CD4-positive, alpha-beta T cell treated with Interleukin-2 at 100 ng/mL for 4 hours (primary cell): ENCODE results near the gene FIGN.

ENCODE experiments used
- DNase-seq: peaks from one replicate; pipeline ENCODE4 v3.0.0-alpha.2; 2020; ENCODE audit warnings: low spot score

The FIGN gene

GRCh38 chr2:163558251-163559021 is 177.4 kb downstream of the FIGN start:
- DNase-seq, result no peak

GRCh38 chr2:163556511-163556910 is 179.3 kb downstream of the FIGN start:
- DNase-seq, result no peak

DNA sequence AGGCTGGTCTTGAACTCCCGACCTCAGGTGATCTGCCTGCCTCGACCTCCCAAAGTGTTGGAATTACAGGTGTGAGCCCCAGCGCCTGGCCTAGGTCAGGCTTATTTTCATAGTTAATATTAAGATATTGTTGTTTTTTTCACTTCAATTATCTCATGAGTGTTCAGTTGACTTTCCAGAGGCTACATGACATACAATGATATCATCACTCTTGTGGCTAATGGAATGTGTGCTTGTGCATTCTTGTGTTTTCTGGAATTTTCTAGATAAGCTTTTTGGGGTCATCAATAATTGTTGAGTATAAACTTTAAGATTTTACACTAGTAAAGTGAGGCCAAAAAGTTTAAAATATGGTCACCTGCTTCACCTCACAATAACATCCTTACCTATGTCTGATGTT is 180.9 kb downstream of the FIGN start:
- DNase-seq, result no peak

DNA sequence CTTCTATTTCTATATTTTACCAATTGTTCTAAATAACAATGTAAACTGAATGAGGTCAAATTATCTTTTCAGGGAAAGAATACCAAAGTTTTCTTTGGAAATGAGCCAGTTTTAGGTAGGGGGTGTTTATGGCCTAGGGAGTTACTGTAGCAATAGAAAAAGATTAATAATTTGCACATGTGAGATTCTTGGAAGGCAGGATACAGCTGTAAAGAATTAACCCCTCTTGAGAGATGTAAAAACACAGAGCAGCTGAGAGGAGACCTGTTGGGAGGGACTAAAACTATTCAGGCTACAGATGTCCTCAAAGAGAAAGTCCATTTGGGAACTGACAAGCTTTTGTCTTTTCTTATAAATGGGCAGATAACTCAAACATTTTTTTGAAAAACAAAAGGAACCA is 182.2 kb downstream of the FIGN start:
- no peak for DNase-seq

DNA sequence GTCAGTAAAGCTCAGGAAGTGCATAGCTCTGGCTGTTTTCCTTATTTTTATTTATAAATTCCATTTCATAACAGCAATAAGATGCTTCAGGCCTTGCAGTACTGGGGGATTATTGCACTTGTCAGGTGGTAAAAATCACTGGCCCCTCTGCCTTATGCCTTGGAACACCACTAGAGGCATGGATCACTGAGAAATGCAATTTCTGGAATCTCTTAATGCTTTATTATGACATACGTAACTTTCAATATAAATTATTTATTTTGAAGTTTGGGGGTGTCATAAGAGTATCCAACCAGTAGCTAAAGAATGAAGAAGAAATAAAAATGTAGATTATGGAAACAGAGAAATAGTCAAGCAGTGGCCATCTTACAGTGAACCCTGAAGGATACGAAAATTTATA is 183.1 kb downstream of the FIGN start:
- no peak for DNase-seq

- DNase-seq, result no peak
Measured at GRCh38 chr2:163551616-163552373, 184.0 kb downstream of the FIGN start.

DNA sequence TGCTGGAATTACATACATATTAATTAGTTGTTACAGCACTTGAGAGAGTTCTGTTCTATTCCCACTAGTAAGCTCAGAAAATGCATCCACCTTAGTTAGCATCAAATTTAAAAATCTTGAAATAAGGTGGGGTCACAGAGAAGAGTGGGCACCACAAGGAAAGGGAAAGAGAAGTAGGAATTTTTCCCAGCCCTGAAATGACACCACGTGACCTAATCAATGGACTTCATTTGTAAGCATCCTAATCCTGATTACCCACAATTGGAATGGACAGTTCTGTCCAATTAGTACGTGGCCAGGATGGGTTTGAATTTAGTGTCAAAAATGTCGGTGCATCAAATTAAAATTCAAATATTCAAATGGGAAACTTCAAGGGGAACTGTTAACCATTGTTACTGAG is 186.8 kb downstream of the FIGN start:
- DNase-seq, result no peak
